ENCODE measurements around the gene TIMP2.

TIMP2 gene

GRCh38 chr17:78967782-78968362 lies 42.7 kb upstream of the TIMP2 start:
- H3K36me3 ChIP-seq (replicated peaks; ENCODE audit: low read depth, low read length) = no peaks in the 10 kb centered on the region
- peaks cover 5% of the 10 kb centered on the region; the same call in 1 of the 2 replicates for H3K27me3 ChIP-seq (ENCODE audit: low read depth, low read length)
- H3K9ac ChIP-seq (ENCODE audit: low read length) = no peak overlapping the region
- H3K4me1 ChIP-seq (ENCODE audit: low read length) = peaks cover 8% of the 10 kb centered on the region; the same call in 1 of the 2 replicates
- H3K27ac ChIP-seq (ENCODE audit: low read length) = no peak overlapping the region
- no peak overlapping the region for H3K4me3 ChIP-seq (ENCODE audit: low read length)
- no peak for TF ChIP-seq CTCF (IDR thresholded peaks at IDR 0.05; ENCODE audit: low read depth, low read length)
- no peak for TF ChIP-seq EZH2phosphoT487 (IDR thresholded peaks at IDR 0.05; ENCODE audit: low read depth)
- no peaks in the 10 kb centered on the region for H3K79me2 ChIP-seq (ENCODE audit: low read length)
- no peaks in the 10 kb centered on the region for H4K20me1 ChIP-seq (ENCODE audit: insufficient read depth, low read length)
- no peaks in the 10 kb centered on the region for H3K9me3 ChIP-seq (ENCODE audit: insufficient read depth, low read length)
- H3K4me2 ChIP-seq (ENCODE audit: low read length) = no peak overlapping the region
- no peak overlapping the region for H2AFZ ChIP-seq (ENCODE audit: low read depth, low read length)

- peaks cover 5% of the 10 kb centered on the region; the same call in 1 of the 2 replicates for H3K27me3 ChIP-seq (ENCODE audit: low read depth, low read length)
- no peak overlapping the region for H3K4me2 ChIP-seq (ENCODE audit: low read length)
- no peaks in the 10 kb centered on the region for H4K20me1 ChIP-seq (ENCODE audit: insufficient read depth, low read length)
- no peak overlapping the region for H2AFZ ChIP-seq (ENCODE audit: low read depth, low read length)
- TF ChIP-seq CTCF (IDR thresholded peaks at IDR 0.05; ENCODE audit: low read depth, low read length) (no peak), EZH2phosphoT487 (IDR thresholded peaks at IDR 0.05; ENCODE audit: low read depth) (no peak)
- H3K36me3 ChIP-seq (replicated peaks; ENCODE audit: low read depth, low read length) = no peaks in the 10 kb centered on the region
- no peak overlapping the region for H3K4me3 ChIP-seq (ENCODE audit: low read length)
- H3K79me2 ChIP-seq (ENCODE audit: low read length) = no peaks in the 10 kb centered on the region
- H3K9ac ChIP-seq (ENCODE audit: low read length) = no peak overlapping the region
- H3K4me1 ChIP-seq (ENCODE audit: low read length) = peaks cover 8% of the 10 kb centered on the region; the same call in 1 of the 2 replicates
- H3K27ac ChIP-seq (ENCODE audit: low read length) = no peak overlapping the region
- H3K9me3 ChIP-seq (ENCODE audit: insufficient read depth, low read length) = no peaks in the 10 kb centered on the region
Measured at GRCh38 chr17:78966910-78967600, 41.9 kb upstream of the TIMP2 start.

GRCh38 chr17:78966123-78966813 lies 41.1 kb upstream of the TIMP2 start:
- Histone ChIP-seq H3K9me3 (ENCODE audit: insufficient read depth, low read length) (no peaks in the 10 kb centered on the region), H3K27ac (ENCODE audit: low read length) (no peak overlapping the region), H3K4me2 (ENCODE audit: low read length) (no peak overlapping the region), H3K4me1 (ENCODE audit: low read length) (peaks cover 8% of the 10 kb centered on the region; the same call in 1 of the 2 replicates), H3K9ac (ENCODE audit: low read length) (no peak overlapping the region), H2AFZ (ENCODE audit: low read depth, low read length) (no peak overlapping the region), H3K36me3 (replicated peaks; ENCODE audit: low read depth, low read length) (no peaks in the 10 kb centered on the region), H4K20me1 (ENCODE audit: insufficient read depth, low read length) (no peaks in the 10 kb centered on the region), H3K4me3 (ENCODE audit: low read length) (no peak overlapping the region), H3K27me3 (ENCODE audit: low read depth, low read length) (peaks cover 5% of the 10 kb centered on the region; the same call in 1 of the 2 replicates), H3K79me2 (ENCODE audit: low read length) (no peaks in the 10 kb centered on the region)
- TF ChIP-seq CTCF (IDR thresholded peaks at IDR 0.05; ENCODE audit: low read depth, low read length) (no peak), EZH2phosphoT487 (IDR thresholded peaks at IDR 0.05; ENCODE audit: low read depth) (no peak)

- no peak overlapping the region for H3K9ac ChIP-seq (ENCODE audit: low read length)
- no peaks in the 10 kb centered on the region for H3K36me3 ChIP-seq (replicated peaks; ENCODE audit: low read depth, low read length)
- no peak for TF ChIP-seq EZH2phosphoT487 (IDR thresholded peaks at IDR 0.05; ENCODE audit: low read depth)
- no peak for TF ChIP-seq CTCF (IDR thresholded peaks at IDR 0.05; ENCODE audit: low read depth, low read length)
- peaks cover 5% of the 10 kb centered on the region; the same call in 1 of the 2 replicates for H3K27me3 ChIP-seq (ENCODE audit: low read depth, low read length)
- H4K20me1 ChIP-seq (ENCODE audit: insufficient read depth, low read length) = no peaks in the 10 kb centered on the region
- H3K4me1 ChIP-seq (ENCODE audit: low read length) = 0 out of 2 replicates have a peak, but pooled peaks cover 4% of the 10 kb centered on the region
- no peak overlapping the region for H3K4me3 ChIP-seq (ENCODE audit: low read length)
- H3K79me2 ChIP-seq (ENCODE audit: low read length) = no peaks in the 10 kb centered on the region
- H3K27ac ChIP-seq (ENCODE audit: low read length) = no peak overlapping the region
- H3K4me2 ChIP-seq (ENCODE audit: low read length) = no peak overlapping the region
- no peaks in the 10 kb centered on the region for H3K9me3 ChIP-seq (ENCODE audit: insufficient read depth, low read length)
- H2AFZ ChIP-seq (ENCODE audit: low read depth, low read length) = no peak overlapping the region
Measured at GRCh38 chr17:78965491-78965924, 40.3 kb upstream of the TIMP2 start.

All from OCI-LY3 (cell line).